GM18508 (cell line): Measurements from ENCODE around the gene PRDX2.

Source experiments
- ATAC-seq: cut with Tn5 transposase; IDR thresholded peaks from one replicate; pipeline ENCODE4 v1.9.1; 2021; ENCODE audit warnings: moderate number of reproducible peaks; ENCODE audit not compliant: insufficient read depth, unreplicated experiment

Gene PRDX2

GRCh38 chr19:12757544-12758274 is 43.9 kb downstream of the PRDX2 start:
- no peak for ATAC-seq

- no peak for ATAC-seq
Observed at GRCh38 chr19:12756150-12756883, 45.3 kb downstream of the PRDX2 start.

DNA sequence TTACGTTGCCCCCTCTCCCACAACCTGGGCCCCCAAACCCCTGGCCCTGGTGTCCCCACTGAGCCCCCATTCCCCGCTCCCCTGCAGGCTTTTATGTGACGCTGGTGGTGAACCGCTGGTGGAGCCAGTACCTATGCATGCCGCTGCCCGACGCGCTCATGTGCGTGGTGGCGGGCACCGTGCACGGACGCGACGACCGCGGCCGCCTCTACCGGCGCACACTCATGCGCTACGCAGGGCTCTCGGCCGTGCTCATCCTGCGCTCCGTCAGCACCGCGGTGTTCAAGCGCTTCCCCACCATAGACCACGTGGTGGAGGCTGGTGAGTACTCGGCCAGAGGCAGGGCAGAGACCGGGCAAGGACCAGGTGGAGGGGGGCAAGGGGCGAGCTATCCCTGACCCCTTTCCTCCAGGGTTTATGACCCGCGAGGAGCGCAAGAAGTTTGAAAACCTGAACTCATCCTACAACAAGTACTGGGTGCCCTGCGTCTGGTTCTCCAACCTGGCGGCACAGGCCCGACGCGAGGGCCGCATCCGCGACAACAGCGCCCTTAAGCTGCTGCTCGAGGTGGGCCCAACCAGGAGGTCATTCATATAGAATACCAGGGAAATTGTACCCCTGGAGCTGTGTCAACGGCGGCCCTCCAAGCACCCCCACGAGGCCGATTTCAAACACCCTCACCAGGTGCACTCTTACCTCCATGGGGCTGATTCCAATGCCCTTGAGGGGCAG is 47.0 kb downstream of the PRDX2 start:
- no peak for ATAC-seq

GRCh38 chr19:12752056-12752781 is 49.4 kb downstream of the PRDX2 start:
- ATAC-seq = no peak

DNA sequence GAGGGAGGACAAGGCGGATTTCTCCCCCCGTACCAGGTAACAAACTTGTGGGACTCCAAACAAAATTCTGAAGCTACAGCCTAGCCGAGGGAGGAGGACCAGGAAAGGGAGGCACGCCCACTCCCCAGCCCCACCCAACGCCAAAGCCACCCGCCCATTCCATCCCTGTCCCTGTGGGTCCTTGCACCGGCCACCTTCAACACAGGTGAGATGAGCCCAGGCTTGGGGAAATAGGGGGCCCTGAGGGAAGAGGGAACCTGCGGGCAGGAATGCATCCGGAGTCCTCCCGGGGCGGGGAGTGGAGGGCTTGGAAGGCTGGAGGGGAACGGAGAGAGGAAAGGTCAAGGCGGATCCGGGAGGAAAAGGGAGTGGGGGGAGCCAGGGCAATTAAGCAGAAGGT is 50.0 kb downstream of the PRDX2 start, which contains the start of gene BEST2:
Gene BEST2 (plus strand): TSS at position 157 of the 400 bp plus-strand sequence. CDS start 802 bp downstream, outside the sequence.
- ATAC-seq = no peak

DNA sequence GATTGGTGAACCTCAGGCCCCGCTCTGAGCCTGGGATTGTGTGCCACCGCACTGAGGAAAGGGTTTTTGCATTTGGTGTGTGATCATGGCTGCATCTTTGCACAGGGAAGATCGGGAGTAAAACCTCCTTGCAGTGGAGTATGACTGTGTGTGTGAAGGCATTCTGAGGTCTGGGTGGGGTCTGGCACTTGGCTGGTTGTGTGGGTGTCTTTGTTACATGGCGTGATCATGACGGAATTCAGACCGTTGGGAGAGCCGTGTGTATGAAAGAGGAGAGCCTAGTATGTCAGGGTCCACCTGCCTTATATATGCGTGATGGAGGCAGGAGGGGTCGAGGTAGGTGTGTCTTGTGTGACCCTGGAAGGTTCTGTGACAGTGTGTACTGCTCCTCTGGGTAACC is 50.7 kb downstream of the PRDX2 start:
- ATAC-seq = no peak

- ATAC-seq = no peak
Observed at GRCh38 chr19:12749938-12750521, 51.6 kb downstream of the PRDX2 start.

GRCh38 chr19:12748489-12748888 is 53.1 kb downstream of the PRDX2 start:
- no peak for ATAC-seq
